ENCODE measurements around the gene GRWD1. TPM values are rescaled to one million over a fixed set of nuclear protein-coding genes. Genes with fewer than 3 reads are reported as not detected.

GRWD1 gene
- total RNA-seq, 1 donor from 2014 or later, result 25.8 TPM

GRCh38 chr19:48474084-48474592 is 28.4 kb downstream of the GRWD1 start:
- intact Hi-C loops (cut with DNase I), result no loop called here
- DNase-seq (no peak), ATAC-seq (no peak)
- H3K4me1 ChIP-seq, result peaks cover 23% of the 10 kb centered on the region
- no peak overlapping the region for H3K27ac ChIP-seq
- no peak for TF ChIP-seq CTCF (IDR thresholded peaks at IDR 0.05)
- peaks cover 87% of the 10 kb centered on the region for H3K36me3 ChIP-seq
- no peaks in the 10 kb centered on the region for H3K9me3 ChIP-seq
- H3K4me3 ChIP-seq, result no peak overlapping the region
- H3K27me3 ChIP-seq (ENCODE audit: low read depth), result no peaks in the 10 kb centered on the region

DNA sequence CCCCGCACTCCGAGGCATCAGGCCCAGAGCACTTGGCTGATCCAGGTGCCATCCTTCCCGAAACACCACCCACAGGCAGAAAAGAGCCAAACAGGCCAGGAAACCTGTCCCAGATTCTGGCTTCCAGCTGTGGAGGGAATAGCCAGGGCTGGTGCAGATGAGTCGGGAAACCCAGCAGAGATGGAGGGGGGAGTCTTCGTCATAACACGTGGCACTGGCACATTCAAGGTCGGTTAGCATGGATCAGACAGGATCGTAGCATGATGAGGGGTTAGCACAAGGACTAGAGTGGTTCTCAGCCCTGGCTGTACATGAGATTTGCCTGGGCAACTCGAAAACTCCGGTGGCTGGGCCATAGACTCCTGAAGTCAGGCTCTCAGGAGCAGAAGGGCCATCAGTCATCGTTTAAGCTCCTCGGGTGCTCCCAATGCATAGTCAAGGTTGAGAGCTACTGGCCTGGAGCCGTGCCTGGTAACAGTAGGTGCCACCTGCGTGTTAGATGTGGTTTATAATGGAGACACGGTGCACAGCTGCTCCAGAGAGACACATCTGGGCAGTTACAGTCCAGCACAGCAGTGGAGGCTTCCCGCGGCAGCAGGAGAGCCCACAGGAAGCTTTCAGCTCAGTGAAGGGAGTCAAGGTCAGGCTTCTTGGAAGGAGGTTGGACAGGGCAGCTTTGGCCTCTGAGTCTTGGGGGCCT is 29.7 kb downstream of the GRWD1 start:
- intact Hi-C loops (cut with DNase I), result no loop called here
- Histone ChIP-seq H3K9me3 (no peaks in the 10 kb centered on the region), H3K27ac (no peak overlapping the region), H3K4me3 (no peak overlapping the region), H3K4me1 (peaks cover 23% of the 10 kb centered on the region), H3K36me3 (peaks cover 88% of the 10 kb centered on the region), H3K27me3 (ENCODE audit: low read depth) (no peaks in the 10 kb centered on the region)
- ATAC-seq, result no peak
- no peak for TF ChIP-seq CTCF (IDR thresholded peaks at IDR 0.05)
- no peak for DNase-seq

DNA sequence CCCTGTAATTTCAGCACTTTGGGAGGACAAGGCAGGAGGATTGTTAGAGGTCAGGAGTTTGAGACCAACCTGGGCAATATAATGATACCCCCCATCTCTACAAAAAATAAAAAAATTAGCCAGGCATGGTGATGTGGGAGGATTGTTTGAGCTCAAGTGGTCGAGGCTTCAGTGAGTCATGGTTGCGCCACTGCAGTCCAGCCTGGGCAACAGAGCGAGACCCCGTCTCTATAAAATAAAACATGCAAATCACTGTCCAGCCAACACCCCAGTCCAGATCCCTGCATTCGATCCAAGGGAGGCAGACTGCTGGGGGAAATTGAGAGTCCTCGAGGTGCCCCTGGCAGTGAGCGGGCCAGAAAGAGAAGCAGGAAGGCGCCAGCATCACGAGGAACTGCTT is 30.4 kb downstream of the GRWD1 start:
- no peak for DNase-seq
- H3K27ac ChIP-seq, result no peak overlapping the region
- H3K36me3 ChIP-seq, result peaks cover 82% of the 10 kb centered on the region
- ATAC-seq, result no peak
- intact Hi-C loops (cut with DNase I), result no loop called here
- H3K27me3 ChIP-seq (ENCODE audit: low read depth), result no peaks in the 10 kb centered on the region
- H3K4me1 ChIP-seq, result peaks cover 23% of the 10 kb centered on the region
- H3K4me3 ChIP-seq, result no peak overlapping the region
- H3K9me3 ChIP-seq, result no peaks in the 10 kb centered on the region
- no peak for TF ChIP-seq CTCF (IDR thresholded peaks at IDR 0.05)

DNA sequence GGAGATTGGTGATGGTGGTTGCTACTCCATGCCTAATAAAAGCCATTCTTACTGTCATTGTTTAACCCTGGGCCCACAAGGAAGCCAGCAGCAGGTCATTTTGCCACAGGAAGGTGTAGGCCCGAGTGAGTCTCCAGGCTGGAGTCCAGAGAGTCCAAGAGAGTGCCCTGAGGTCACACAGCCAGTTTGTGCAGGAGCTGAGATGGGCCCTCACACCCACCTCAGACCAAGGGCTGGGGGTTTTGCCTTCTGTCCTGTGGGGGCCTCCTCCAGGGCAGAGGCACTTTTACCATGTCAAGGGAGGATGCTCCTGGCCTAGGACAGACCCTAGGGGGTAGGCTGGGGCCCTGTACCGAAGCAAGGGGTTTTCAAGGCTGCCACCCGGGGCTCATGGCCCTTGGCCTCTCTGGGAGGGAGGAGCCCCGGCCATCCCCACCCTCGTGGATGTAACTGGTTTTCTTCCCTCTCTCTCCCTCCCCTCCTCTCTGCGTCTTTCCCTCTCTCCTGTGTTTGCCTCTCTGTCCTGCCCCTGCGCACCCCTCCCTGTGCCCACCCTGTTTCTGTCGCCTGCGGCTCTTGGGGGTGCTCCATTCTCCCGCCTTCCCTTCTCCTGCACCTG is 31.4 kb downstream of the GRWD1 start:
- Histone ChIP-seq H3K9me3 (no peaks in the 10 kb centered on the region), H3K27me3 (ENCODE audit: low read depth) (no peaks in the 10 kb centered on the region), H3K4me3 (no peak overlapping the region), H3K4me1 (peaks cover 24% of the 10 kb centered on the region), H3K36me3 (peaks cover 72% of the 10 kb centered on the region), H3K27ac (no peak overlapping the region)
- DNase-seq, result no peak
- TF ChIP-seq CTCF (IDR thresholded peaks at IDR 0.05), result no peak
- ATAC-seq, result no peak
- intact Hi-C loops (cut with DNase I), result no loop called here

DNA sequence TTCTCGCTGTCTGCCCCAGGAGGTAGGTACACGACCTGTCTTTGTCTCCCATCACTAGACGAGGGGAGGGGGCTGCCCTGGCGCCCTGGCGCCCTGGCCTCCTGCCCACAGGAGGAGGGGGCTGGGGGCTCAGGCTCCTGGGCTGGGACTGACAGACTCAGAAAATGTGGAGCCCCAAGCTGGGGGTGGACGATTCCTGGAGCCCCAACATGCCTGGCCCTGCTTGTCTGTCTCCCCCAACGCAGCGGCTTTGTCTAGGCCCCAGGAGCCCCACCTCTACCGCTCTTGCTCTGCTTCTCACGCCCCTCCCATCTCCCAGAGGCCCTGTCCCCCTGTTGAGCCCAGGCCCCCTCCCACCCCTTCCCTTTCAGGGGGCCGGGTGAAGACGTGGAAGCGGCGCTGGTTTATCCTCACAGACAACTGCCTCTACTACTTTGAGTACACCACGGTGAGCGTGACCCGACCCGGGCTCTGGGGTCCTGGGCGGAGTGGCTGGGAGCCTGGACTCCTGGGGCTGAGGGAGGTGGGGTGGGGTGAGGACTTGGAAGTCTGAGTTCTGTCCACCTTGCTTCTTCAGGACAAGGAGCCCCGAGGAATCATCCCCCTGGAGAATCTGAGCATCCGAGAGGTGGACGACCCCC is 32.0 kb downstream of the GRWD1 start:
- Histone ChIP-seq H3K4me3 (no peak overlapping the region), H3K9me3 (no peaks in the 10 kb centered on the region), H3K27ac (no peak overlapping the region), H3K4me1 (peaks cover 21% of the 10 kb centered on the region), H3K36me3 (peaks cover 65% of the 10 kb centered on the region), H3K27me3 (ENCODE audit: low read depth) (no peaks in the 10 kb centered on the region)
- intact Hi-C loops (cut with DNase I), result no loop called here
- TF ChIP-seq CTCF (IDR thresholded peaks at IDR 0.05), result no peak
- no peak for ATAC-seq
- DNase-seq, result no peak

Data from lower lobe of right lung (tissue), 2 donors.